WI38 (cell line): ENCODE measurements around the gene PPP1R37.

ENCODE experiments used
- H3K4me3 ChIP-seq: 2 replicates; pipeline ENCODE4 v1.5.1; 2011; ENCODE audit warnings: low read depth, mild to moderate bottlenecking, control low read depth, low read length
- TF ChIP-seq, protein P1 (sequence below): IDR thresholded peaks from 2 replicates; pipeline ENCODE4 v1.5.1; 2012; ENCODE audit warnings: low read depth, mild to moderate bottlenecking, control low read depth, low read length

The PPP1R37 gene

DNA sequence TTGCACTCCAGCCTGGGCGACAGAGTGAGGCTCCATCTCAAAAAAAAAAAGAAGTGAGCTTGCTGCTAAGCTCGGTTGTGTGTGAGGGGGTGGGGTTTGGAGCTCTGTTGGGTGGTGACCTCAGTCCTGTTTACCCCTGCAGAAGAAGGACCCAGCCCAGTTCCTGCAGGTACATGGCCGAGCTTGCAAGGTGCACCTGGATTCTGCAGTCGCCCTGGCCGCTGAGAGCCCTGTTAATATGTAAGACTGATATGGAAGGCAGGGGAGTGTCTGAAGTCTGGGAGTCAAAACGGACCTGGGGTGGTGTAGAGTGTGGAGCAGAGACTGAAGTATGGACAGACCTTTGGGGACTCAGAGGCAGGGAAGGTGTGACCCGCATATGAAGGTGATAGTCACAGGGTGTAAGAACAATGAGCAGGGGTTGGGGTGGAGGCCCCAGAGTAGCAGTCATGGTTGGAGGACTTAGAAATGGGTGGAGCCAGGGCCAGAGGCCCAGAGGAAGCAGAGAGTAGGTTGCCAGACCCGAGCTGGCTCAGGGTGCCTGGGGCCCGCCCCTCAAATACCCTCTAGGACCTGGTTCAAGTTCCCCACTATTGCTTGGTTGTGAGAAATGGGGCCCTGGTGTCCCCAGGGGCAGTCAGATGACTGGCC lies 40.9 kb upstream of the PPP1R37 start:
- TF ChIP-seq, protein P1, sequence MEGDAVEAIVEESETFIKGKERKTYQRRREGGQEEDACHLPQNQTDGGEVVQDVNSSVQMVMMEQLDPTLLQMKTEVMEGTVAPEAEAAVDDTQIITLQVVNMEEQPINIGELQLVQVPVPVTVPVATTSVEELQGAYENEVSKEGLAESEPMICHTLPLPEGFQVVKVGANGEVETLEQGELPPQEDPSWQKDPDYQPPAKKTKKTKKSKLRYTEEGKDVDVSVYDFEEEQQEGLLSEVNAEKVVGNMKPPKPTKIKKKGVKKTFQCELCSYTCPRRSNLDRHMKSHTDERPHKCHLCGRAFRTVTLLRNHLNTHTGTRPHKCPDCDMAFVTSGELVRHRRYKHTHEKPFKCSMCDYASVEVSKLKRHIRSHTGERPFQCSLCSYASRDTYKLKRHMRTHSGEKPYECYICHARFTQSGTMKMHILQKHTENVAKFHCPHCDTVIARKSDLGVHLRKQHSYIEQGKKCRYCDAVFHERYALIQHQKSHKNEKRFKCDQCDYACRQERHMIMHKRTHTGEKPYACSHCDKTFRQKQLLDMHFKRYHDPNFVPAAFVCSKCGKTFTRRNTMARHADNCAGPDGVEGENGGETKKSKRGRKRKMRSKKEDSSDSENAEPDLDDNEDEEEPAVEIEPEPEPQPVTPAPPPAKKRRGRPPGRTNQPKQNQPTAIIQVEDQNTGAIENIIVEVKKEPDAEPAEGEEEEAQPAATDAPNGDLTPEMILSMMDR: no peak

DNA sequence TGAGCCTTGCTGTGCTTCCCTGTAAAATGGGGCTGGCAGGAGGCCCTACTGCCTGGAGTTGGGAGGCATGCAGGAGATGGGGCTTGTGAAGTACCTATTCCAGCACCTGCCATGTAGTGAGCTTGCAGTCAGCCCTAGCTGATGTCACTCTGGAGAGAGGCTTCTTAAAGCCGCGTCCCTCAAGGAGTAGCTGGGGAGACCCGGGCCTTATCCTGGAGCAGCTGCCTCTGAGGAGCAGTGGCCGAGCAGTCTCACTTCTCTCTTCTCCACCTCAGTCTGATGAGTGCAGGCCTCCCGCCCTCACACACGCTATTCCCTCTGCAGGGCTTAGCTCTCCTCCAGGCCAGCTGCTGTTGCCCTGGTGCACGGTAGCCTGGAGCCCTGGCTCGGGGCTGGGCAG lies 36.1 kb upstream of the PPP1R37 start:
- TF ChIP-seq, protein P1: no peak
- H3K4me3 ChIP-seq: no peak overlapping the region

More for the DNA sequence above, 40.9 kb upstream of the PPP1R37 start:
- H3K4me3 ChIP-seq: no peak overlapping the region

DNA sequence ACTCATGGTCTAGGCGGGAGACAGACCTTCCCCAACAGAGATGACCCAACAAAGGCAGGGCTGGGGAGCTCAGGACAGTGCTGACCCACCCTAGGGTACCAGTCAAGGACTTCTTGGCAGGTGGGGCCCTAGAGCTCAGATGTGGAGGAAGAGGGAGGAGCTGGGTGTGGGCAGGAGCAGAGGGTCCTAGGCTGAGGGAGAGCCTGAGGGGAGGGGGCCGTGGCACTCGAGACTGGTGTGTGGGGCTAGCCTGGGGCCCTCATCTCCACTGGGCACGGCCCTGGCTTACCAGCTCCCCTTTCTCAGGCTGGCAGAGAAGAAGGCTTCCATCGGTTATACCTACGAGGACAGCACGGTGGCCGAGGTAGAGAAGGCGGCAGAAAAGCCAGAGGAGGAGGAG lies 35.5 kb upstream of the PPP1R37 start:
- TF ChIP-seq, protein P1: no peak

DNA sequence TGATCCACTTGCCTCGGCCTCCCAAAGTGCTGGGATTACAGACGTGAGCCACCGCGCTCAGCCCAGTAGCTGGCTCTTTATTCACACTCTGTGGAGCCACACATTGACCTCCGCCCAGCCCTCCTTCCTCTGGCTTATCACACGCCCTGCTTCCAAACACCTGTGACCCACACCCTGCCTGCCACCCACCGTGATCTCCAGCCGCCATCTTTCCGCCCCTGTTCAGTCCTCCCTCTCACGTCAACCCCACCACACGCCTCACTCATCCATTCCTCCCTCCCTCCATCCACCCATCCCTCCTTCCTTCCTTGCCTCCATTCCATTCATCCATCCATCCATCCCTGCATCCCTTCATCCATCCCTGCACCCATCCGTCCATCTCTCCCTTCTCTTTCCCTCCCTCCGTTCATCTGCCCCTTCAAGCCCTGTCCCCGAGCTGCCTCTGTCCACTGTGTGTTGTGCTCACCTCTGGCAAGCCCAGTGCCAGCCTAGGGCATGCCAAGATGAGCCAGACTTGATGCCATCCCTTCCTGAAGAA lies 34.3 kb upstream of the PPP1R37 start:
- TF ChIP-seq, protein P1: no peak
- H3K4me3 ChIP-seq: no peak overlapping the region

More for the DNA sequence above, 35.5 kb upstream of the PPP1R37 start:
- H3K4me3 ChIP-seq: no peak overlapping the region

DNA sequence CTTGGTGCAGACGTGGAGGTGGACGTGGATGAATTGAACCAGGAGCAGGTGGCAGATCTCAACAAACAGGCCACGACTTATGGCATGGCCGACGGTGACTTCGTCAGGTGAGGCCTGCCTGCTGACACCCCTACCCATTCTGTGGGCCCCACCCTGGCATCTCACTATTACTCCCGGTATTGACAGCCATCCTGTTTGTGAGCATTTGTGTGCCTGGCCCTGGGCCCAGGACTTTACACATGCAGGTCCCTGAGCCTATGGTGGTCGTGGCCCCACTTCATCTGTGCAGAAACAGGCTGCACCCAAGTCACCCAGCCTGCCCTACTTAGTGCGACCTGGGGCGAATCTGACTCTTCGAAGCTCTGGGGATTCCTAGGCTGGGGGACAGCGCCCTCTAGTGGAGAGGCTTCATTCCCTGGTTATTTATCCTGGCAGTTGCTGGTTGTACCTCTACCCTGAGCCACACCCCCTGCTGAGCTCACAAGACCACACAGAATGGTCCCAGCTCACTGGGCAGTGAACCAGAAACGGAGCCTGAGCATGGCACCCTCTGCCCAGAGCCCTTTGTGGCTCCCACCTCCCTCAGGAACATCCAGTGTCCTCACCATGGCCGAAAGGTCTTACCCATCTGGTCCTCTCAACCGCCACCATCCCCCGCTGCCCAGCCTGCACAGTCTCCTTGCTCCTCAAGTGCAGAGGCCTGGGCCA lies 33.6 kb upstream of the PPP1R37 start:
- H3K4me3 ChIP-seq: no peak overlapping the region
- TF ChIP-seq, protein P1: peak; percentile 81

DNA sequence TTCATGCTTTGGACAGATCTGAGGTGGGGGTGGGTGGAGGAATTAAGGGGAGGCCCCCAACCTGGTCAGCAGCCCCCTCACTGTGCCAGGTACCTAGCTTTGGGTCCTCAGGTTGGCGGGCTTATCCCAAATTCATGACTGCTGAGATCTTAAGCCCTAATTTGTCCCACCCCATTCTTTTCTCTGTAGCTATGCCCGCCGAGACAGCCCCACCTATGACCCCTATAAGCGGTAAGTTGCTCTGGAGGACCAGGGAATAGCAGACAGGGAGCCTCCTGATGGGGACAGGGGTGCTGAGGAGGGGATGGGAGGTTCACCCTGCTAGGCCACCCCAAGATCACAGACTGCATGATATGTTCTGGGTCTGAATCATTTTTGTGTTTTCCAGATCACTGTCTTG lies 31.0 kb upstream of the PPP1R37 start:
- no peak overlapping the region for H3K4me3 ChIP-seq
- TF ChIP-seq, protein P1: no peak
